GM23338 (cell line): Measurements from ENCODE around the gene EGFL7. TPM values are rescaled to one million over a fixed set of nuclear protein-coding genes. Genes with fewer than 3 reads are reported as not detected.

ENCODE experiments used
- ATAC-seq: fragments of 200-7000 bp; cut with Tn5 transposase; 3 replicates; pipeline ENCODE4 v1.9.1; 2020
- DNase-seq: peaks from one replicate; pipeline ENCODE4 v3.0.0-alpha.2; 2015; ENCODE audit warnings: low spot score
- H2AFZ ChIP-seq: fragments of 200-600 bp; sonication (generic); 2 replicates; pipeline ENCODE4 v1.8.0; 2016; ENCODE audit warnings: antibody characterized with exemption, mild to moderate bottlenecking, moderate library complexity
- H3F3A ChIP-seq: fragments of 200-600 bp; sonication (generic); replicated peaks from 2 replicates; pipeline ENCODE4 v1.8.0; 2017; ENCODE audit warnings: antibody characterized with exemption, mixed run types, low read depth
- H3K27ac ChIP-seq: fragments of 200-600 bp; sonication (generic); 2 replicates; pipeline ENCODE4 v1.6.1; 2016; ENCODE audit warnings: low read depth
- H3K27me3 ChIP-seq: fragments of 200-600 bp; sonication (generic); 2 replicates; pipeline ENCODE4 v1.8.0; 2016; ENCODE audit warnings: mild to moderate bottlenecking, mixed run types, moderate library complexity; ENCODE audit not compliant: insufficient read depth
- H3K36me3 ChIP-seq: fragments of 200-600 bp; sonication (generic); 2 replicates; pipeline ENCODE4 v1.8.0; 2016; ENCODE audit warnings: mild to moderate bottlenecking; ENCODE audit not compliant: insufficient read depth
- H3K4me1 ChIP-seq: fragments of 200-600 bp; sonication (generic); 2 replicates; pipeline ENCODE4 v1.8.0; 2016; ENCODE audit warnings: mild to moderate bottlenecking, moderate library complexity; ENCODE audit not compliant: insufficient read depth
- H3K4me2 ChIP-seq: fragments of 200-600 bp; sonication (generic); 2 replicates; pipeline ENCODE4 v1.7.1; 2017; ENCODE audit warnings: mixed run types
- H3K4me3 ChIP-seq: fragments of 200-600 bp; sonication (generic); 2 replicates; pipeline ENCODE4 v1.6.1; 2016; ENCODE audit warnings: mixed run types
- H3K79me2 ChIP-seq: fragments of 200-600 bp; sonication (generic); replicated peaks from 2 replicates; pipeline ENCODE4 v1.8.0; 2017; ENCODE audit warnings: mild to moderate bottlenecking; ENCODE audit not compliant: insufficient read depth
- H3K9me2 ChIP-seq: fragments of 200-600 bp; sonication (generic); 2 replicates; pipeline ENCODE4 v1.8.0; 2017; ENCODE audit not compliant: insufficient read depth
- H4K20me1 ChIP-seq: fragments of 200-600 bp; sonication (generic); replicated peaks from 2 replicates; pipeline ENCODE4 v1.8.0; 2017; ENCODE audit warnings: mild to moderate bottlenecking; ENCODE audit not compliant: insufficient read depth
- H3K27ac Mint-ChIP-seq: 2 replicates; pipeline ENCODE4 v1.8.0; 2020; ENCODE audit warnings: inconsistent platforms, mild to moderate bottlenecking, moderate library complexity, mixed read lengths
- H3K27me3 Mint-ChIP-seq: 3 replicates; pipeline ENCODE4 v1.8.0; 2022; ENCODE audit warnings: low read depth, mild to moderate bottlenecking, moderate library complexity, mixed read lengths, inconsistent platforms; ENCODE audit not compliant: insufficient read depth, poor library complexity
- H3K36me3 Mint-ChIP-seq: 3 replicates; pipeline ENCODE4 v1.8.0; 2021; ENCODE audit warnings: low read depth, mild to moderate bottlenecking, inconsistent platforms, moderate library complexity, mixed read lengths
- H3K4me1 Mint-ChIP-seq: 3 replicates; pipeline ENCODE4 v1.8.0; 2020; ENCODE audit warnings: mild to moderate bottlenecking, inconsistent platforms, mixed read lengths
- H3K4me3 Mint-ChIP-seq: 3 replicates; pipeline ENCODE4 v1.8.0; 2021; ENCODE audit warnings: moderate library complexity, mild to moderate bottlenecking, inconsistent platforms, mixed read lengths
- H3K9me3 Mint-ChIP-seq: 3 replicates; pipeline ENCODE4 v1.8.0; 2020; ENCODE audit warnings: moderate library complexity, mild to moderate bottlenecking, inconsistent platforms, mixed read lengths
- CREB1 ChIP-seq: fragments of 250-450 bp; sonication (Bioruptor Pico); IDR thresholded peaks from 2 replicates; pipeline ENCODE4 v1.5.0; 2020; ENCODE audit warnings: low read depth, mild to moderate bottlenecking, moderate library complexity
- CTCF ChIP-seq, 2 experiments: fragments of 200-600 bp in 1 of 2; sonication (generic) in 1 of 2; conservative IDR thresholded peaks; 2 replicates each; pipeline versions ENCODE4 v1.5.1 to v1.6.1; 2016 to 2017; ENCODE audit warnings: antibody characterized with exemption in 2 of 2, low read depth in 2 of 2, mild to moderate bottlenecking in 2 of 2, moderate library complexity in 1 of 2
- ETS1 ChIP-seq: IDR thresholded peaks from 2 replicates; pipeline ENCODE4 v1.6.1; 2016; ENCODE audit warnings: antibody characterized with exemption
- EZH2 ChIP-seq: fragments of 200-600 bp; sonication (generic); IDR thresholded peaks from one replicate; pipeline ENCODE4 v1.8.0; 2017; ENCODE audit warnings: antibody characterized with exemption, mild to moderate bottlenecking, low read depth; ENCODE audit not compliant: unreplicated experiment
- NANOG ChIP-seq: IDR thresholded peaks from 2 replicates; pipeline ENCODE4 v1.6.1; 2016; ENCODE audit warnings: antibody characterized with exemption, borderline replicate concordance
- POLR2AphosphoS5 ChIP-seq: IDR thresholded peaks from 2 replicates; pipeline ENCODE4 v1.6.1; 2016; ENCODE audit warnings: antibody characterized with exemption, low read depth
- STAT1 ChIP-seq: IDR thresholded peaks from one replicate; pipeline ENCODE4 v1.6.1; 2016; ENCODE audit warnings: antibody characterized with exemption; ENCODE audit not compliant: unreplicated experiment
- ZNF114 ChIP-seq: fragments of 250-450 bp; sonication (Bioruptor Pico); IDR thresholded peaks from 2 replicates; pipeline ENCODE4 v1.5.0; 2020; ENCODE audit warnings: mild to moderate bottlenecking, moderate library complexity
- polyA plus RNA-seq: library from polyadenylated mRNA; unstranded; fragments of >200 nt; fragmentation: Nextera tagmentation; extraction: Ambion mirVana; gene quantifications from 2 replicates; pipeline ENCODE4 v1.2.1, GENCODE V29; 2016
- total RNA-seq: library from RNA; depleted of rRNA; stranded (reverse); fragments of >200 nt; shearing (Covaris generic); gene quantifications from 2 replicates; pipeline ENCODE4 v1.2.3, GENCODE V29; 2014
- TF ChIP-seq, protein P1 (sequence below): fragments of 250-450 bp; sonication (Bioruptor Pico); IDR thresholded peaks from 2 replicates; pipeline ENCODE4 v1.5.0; 2020; ENCODE audit warnings: mild to moderate bottlenecking, moderate library complexity

Gene EGFL7
- total and polyA plus RNA-seq, 2 experiments from 2014 or later, result 44.4 to 60.8 TPM

GRCh38 chr9:136618580-136619547, 43.9 kb upstream of the EGFL7 start:
- no peaks in the 10 kb centered on the region for H3K36me3 ChIP-seq
- H3K27ac ChIP-seq, result no peak overlapping the region
- Mint-ChIP-seq H3K9me3 (no peaks in the 10 kb centered on the region), H3K4me3 (no peak overlapping the region), H3K27me3 (peaks cover 8% of the 10 kb centered on the region), H3K4me1 (peaks cover 5% of the 10 kb centered on the region), H3K27ac (no peak overlapping the region), H3K36me3 (no peaks in the 10 kb centered on the region)
- no peak overlapping the region for H3K4me3 ChIP-seq
- H2AFZ ChIP-seq, result no peak overlapping the region
- no peak overlapping the region for H3K4me2 ChIP-seq
- H3K79me2 ChIP-seq, result no peaks in the 10 kb centered on the region
- no peaks in the 10 kb centered on the region for H4K20me1 ChIP-seq
- ATAC-seq, result no peak
- H3F3A ChIP-seq, result no peaks in the 10 kb centered on the region
- TF ChIP-seq ETS1, result no peak
- TF ChIP-seq EZH2, result no peak
- no peak for TF ChIP-seq STAT1
- no peak for TF ChIP-seq CREB1 (CRISPR knock-in tag)
- TF ChIP-seq NANOG, result no peak
- no peak for DNase-seq
- no peaks in the 10 kb centered on the region for H3K9me2 ChIP-seq
- no peaks in the 10 kb centered on the region for H3K27me3 ChIP-seq
- no peaks in the 10 kb centered on the region for H3K4me1 ChIP-seq

GRCh38 chr9:136619742-136620440, 42.8 kb upstream of the EGFL7 start:
- peak overlapping the region; percentile 19; the same call in 1 of the 2 replicates for H3K27ac ChIP-seq
- no peaks in the 10 kb centered on the region for H3K79me2 ChIP-seq
- no peaks in the 10 kb centered on the region for H3K9me3 Mint-ChIP-seq
- no peak overlapping the region for H3K4me3 Mint-ChIP-seq
- DNase-seq (no peak), ATAC-seq (no peak)
- no peak overlapping the region for H2AFZ ChIP-seq
- H4K20me1 ChIP-seq, result no peaks in the 10 kb centered on the region
- peaks cover 5% of the 10 kb centered on the region for H3K4me1 Mint-ChIP-seq
- peaks cover 8% of the 10 kb centered on the region for H3K27me3 Mint-ChIP-seq
- no peaks in the 10 kb centered on the region for H3F3A ChIP-seq
- no peaks in the 10 kb centered on the region for H3K36me3 Mint-ChIP-seq
- no peak overlapping the region for H3K4me3 ChIP-seq
- no peaks in the 10 kb centered on the region for H3K4me1 ChIP-seq
- no peaks in the 10 kb centered on the region for H3K9me2 ChIP-seq
- no peak overlapping the region for H3K4me2 ChIP-seq
- H3K27me3 ChIP-seq, result no peaks in the 10 kb centered on the region
- H3K27ac Mint-ChIP-seq, result no peak overlapping the region
- no peaks in the 10 kb centered on the region for H3K36me3 ChIP-seq
- no peak for TF ChIP-seq ZNF114
- no peak for TF ChIP-seq EZH2
- TF ChIP-seq ETS1, result no peak
- no peak for TF ChIP-seq POLR2AphosphoS5
- TF ChIP-seq CTCF (conservative IDR thresholded peaks at IDR 0.05; ENCODE audit: low read depth in 2 of 2), result no peak
- TF ChIP-seq, protein P1, sequence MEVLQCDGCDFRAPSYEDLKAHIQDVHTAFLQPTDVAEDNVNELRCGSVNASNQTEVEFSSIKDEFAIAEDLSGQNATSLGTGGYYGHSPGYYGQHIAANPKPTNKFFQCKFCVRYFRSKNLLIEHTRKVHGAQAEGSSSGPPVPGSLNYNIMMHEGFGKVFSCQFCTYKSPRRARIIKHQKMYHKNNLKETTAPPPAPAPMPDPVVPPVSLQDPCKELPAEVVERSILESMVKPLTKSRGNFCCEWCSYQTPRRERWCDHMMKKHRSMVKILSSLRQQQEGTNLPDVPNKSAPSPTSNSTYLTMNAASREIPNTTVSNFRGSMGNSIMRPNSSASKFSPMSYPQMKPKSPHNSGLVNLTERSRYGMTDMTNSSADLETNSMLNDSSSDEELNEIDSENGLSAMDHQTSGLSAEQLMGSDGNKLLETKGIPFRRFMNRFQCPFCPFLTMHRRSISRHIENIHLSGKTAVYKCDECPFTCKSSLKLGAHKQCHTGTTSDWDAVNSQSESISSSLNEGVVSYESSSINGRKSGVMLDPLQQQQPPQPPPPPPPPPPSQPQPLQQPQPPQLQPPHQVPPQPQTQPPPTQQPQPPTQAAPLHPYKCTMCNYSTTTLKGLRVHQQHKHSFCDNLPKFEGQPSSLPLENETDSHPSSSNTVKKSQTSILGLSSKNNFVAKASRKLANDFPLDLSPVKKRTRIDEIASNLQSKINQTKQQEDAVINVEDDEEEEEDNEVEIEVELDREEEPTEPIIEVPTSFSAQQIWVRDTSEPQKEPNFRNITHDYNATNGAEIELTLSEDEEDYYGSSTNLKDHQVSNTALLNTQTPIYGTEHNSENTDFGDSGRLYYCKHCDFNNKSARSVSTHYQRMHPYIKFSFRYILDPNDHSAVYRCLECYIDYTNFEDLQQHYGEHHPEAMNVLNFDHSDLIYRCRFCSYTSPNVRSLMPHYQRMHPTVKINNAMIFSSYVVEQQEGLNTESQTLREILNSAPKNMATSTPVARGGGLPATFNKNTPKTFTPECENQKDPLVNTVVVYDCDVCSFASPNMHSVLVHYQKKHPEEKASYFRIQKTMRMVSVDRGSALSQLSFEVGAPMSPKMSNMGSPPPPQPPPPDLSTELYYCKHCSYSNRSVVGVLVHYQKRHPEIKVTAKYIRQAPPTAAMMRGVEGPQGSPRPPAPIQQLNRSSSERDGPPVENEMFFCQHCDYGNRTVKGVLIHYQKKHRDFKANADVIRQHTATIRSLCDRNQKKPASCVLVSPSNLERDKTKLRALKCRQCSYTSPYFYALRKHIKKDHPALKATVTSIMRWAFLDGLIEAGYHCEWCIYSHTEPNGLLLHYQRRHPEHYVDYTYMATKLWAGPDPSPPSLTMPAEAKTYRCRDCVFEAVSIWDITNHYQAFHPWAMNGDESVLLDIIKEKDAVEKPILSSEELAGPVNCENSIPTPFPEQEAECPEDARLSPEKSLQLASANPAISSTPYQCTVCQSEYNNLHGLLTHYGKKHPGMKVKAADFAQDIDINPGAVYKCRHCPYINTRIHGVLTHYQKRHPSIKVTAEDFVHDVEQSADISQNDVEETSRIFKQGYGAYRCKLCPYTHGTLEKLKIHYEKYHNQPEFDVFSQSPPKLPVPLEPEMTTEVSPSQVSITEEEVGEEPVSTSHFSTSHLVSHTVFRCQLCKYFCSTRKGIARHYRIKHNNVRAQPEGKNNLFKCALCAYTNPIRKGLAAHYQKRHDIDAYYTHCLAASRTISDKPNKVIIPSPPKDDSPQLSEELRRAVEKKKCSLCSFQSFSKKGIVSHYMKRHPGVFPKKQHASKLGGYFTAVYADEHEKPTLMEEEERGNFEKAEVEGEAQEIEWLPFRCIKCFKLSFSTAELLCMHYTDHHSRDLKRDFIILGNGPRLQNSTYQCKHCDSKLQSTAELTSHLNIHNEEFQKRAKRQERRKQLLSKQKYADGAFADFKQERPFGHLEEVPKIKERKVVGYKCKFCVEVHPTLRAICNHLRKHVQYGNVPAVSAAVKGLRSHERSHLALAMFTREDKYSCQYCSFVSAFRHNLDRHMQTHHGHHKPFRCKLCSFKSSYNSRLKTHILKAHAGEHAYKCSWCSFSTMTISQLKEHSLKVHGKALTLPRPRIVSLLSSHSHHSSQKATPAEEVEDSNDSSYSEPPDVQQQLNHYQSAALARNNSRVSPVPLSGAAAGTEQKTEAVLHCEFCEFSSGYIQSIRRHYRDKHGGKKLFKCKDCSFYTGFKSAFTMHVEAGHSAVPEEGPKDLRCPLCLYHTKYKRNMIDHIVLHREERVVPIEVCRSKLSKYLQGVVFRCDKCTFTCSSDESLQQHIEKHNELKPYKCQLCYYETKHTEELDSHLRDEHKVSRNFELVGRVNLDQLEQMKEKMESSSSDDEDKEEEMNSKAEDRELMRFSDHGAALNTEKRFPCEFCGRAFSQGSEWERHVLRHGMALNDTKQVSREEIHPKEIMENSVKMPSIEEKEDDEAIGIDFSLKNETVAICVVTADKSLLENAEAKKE, result no peak
